ENCODE results near the gene HACD4. TPM values are rescaled to one million over a fixed set of nuclear protein-coding genes. Genes with fewer than 3 reads are reported as not detected.

Gene HACD4
- total and polyA plus RNA-seq, 2 donors (not counting 3 experiments of a cell fraction or from before 2014, with no cell fraction given): 1.3 to 1.4 TPM

DNA sequence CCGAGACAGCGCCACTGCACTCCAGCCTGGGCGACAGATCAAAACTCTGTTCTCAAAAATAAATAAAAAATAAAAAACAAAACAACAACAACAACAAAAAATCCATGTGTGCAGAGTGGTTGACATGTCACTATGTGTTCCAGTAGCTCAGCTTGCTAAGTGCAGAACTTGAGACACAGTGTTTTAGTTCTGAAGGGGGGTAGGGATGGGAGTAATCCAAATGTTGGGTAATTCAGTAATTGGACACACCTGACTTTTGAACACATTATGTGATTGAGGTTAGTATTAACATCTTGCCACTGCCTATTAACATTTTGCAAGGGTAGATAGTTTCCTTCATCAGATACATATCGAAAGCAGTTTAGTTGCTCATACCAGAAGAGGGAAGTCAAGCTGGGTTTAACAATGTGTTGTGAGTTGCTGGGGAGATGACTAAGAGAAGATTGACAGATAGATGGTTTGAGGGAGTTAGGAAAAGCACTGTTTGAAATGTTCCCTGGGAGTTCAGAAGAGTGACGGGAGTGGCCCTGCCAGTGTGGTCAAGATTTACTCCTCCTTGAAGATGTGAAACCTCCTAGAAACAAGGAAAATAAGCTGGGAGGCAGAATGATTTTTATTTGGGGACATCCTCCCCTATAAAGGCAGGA is 928 bp downstream of the HACD4 start:
- POLR2A ChIA-PET: interaction anchor here (0.8 kb wide), 1 partner anchor 26 kb away, joined by 3 read pairs; no protein-coding TSS in a partner anchor
- no peak overlapping the region for H3K4me3 ChIP-seq (replicated peaks in 1 of 3; ENCODE audit: insufficient read depth in 1 of 3, low read depth in 1 of 3, low read length in 3 of 3)

DNA sequence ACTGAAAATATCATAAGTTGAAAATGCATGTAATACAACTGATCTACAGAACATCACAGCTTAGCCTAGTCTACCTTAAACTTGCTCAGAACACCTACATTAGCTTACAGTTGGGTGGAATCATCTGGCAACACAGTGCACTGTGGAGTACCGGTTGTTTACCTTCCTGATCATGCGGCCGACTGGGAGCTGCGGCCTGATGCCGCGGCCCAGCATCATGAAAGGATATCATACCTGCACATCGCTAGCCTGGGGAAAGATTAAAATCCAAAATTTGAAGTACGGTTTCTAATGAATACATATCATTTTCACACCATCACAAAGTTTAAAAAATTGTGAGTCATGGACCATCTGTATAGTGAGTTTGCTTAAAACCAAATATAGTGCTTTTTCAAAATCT is 1.8 kb downstream of the HACD4 start:
- Histone ChIP-seq H3K9me1 (replicated peaks; ENCODE audit: control insufficient read depth, extremely low read depth, insufficient read depth, low read length) (no peaks in the 10 kb centered on the region), H2AFZ (ENCODE audit: low read depth, low read length) (no peak overlapping the region), H3K79me2 (ENCODE audit: control insufficient read depth, insufficient read depth, low read length) (no peaks in the 10 kb centered on the region), H3K4me1 (ENCODE audit: control insufficient read depth, extremely low read depth, insufficient read depth, low read length) (peaks cover 6% of the 10 kb centered on the region), H3K27ac (ENCODE audit: insufficient read depth, low read depth, low read length) (no peak overlapping the region), H3K9ac (replicated peaks; ENCODE audit: extremely low read depth, insufficient read depth, low read length) (no peak overlapping the region), H3K36me3 (ENCODE audit: control insufficient read depth in 2 of 2, extremely low read depth in 1 of 2, insufficient read depth in 2 of 2, low read length in 2 of 2) (no peaks in the 10 kb centered on the region), H3K27me3 (ENCODE audit: control insufficient read depth in 2 of 2, insufficient read depth in 2 of 2, low read length in 2 of 2) (no peaks in the 10 kb centered on the region), H3K4me3 (replicated peaks in 1 of 3; ENCODE audit: insufficient read depth in 1 of 3, low read depth in 1 of 3, low read length in 3 of 3) (no peak overlapping the region), H4K20me1 (replicated peaks; ENCODE audit: control insufficient read depth, extremely low read depth, insufficient read depth, low read length) (no peaks in the 10 kb centered on the region), H3K4me2 (ENCODE audit: insufficient read depth, low read length) (no peak overlapping the region), H3K9me3 (replicated peaks; ENCODE audit: control insufficient read depth, insufficient read depth, low read length) (no peaks in the 10 kb centered on the region)
- intact Hi-C loops (cut with micrococcal nuclease): loop anchor here (5.0 to 10.0 kb wide), 2 partner anchors 63 to 395 kb away; no protein-coding TSS in a partner anchor
- ChIA-PET POLR2A (no interaction called here), CTCF (no interaction called here)
- FAIRE-seq (no peak), DNase-seq (ENCODE audit: low read depth, low spot score) (no peak)
- TF ChIP-seq, protein P1, sequence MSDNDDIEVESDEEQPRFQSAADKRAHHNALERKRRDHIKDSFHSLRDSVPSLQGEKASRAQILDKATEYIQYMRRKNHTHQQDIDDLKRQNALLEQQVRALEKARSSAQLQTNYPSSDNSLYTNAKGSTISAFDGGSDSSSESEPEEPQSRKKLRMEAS (IDR thresholded peaks at IDR 0.05; ENCODE audit: insufficient read depth, insufficient read length): no peak
- TF ChIP-seq EZH2 (IDR thresholded peaks at IDR 0.05; ENCODE audit: borderline replicate concordance, low read depth, low read length, severe bottlenecking) (no peak), MYC (IDR thresholded peaks at IDR 0.05; ENCODE audit: low read depth, low read length) (no peak), POLR2A (IDR thresholded peaks at IDR 0.05; ENCODE audit: low read depth, low read length) (no peak), POLR2AphosphoS5 (IDR thresholded peaks at IDR 0.05; ENCODE audit: insufficient read depth, low read depth, low read length) (no peak), FOS (IDR thresholded peaks at IDR 0.05; ENCODE audit: borderline replicate concordance, insufficient read depth, low read length) (no peak), JUN (IDR thresholded peaks at IDR 0.05; ENCODE audit: borderline replicate concordance, insufficient read depth, insufficient read length, low read depth) (no peak), GATA2 (IDR thresholded peaks at IDR 0.05; ENCODE audit: insufficient read depth, insufficient read length, low read depth, low read length) (no peak)
- TF ChIP-seq, protein P2, sequence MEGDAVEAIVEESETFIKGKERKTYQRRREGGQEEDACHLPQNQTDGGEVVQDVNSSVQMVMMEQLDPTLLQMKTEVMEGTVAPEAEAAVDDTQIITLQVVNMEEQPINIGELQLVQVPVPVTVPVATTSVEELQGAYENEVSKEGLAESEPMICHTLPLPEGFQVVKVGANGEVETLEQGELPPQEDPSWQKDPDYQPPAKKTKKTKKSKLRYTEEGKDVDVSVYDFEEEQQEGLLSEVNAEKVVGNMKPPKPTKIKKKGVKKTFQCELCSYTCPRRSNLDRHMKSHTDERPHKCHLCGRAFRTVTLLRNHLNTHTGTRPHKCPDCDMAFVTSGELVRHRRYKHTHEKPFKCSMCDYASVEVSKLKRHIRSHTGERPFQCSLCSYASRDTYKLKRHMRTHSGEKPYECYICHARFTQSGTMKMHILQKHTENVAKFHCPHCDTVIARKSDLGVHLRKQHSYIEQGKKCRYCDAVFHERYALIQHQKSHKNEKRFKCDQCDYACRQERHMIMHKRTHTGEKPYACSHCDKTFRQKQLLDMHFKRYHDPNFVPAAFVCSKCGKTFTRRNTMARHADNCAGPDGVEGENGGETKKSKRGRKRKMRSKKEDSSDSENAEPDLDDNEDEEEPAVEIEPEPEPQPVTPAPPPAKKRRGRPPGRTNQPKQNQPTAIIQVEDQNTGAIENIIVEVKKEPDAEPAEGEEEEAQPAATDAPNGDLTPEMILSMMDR (IDR thresholded peaks at IDR 0.05; ENCODE audit: extremely low read depth in 1 of 2, insufficient read depth in 1 of 2, low read depth in 1 of 2, low read length in 2 of 2): no peak
- no TSS peak for BruUV-seq (replicated peaks)
- dilution Hi-C loops (cut with MboI; ENCODE audit: extremely low pct_ligation_motif_present, low sequenced_read_pairs): no loop called here

More for the DNA sequence above, 928 bp downstream of the HACD4 start:
- no peak overlapping the region for H3K9ac ChIP-seq (replicated peaks; ENCODE audit: extremely low read depth, insufficient read depth, low read length)
- TSS peak; percentile 14 for BruUV-seq (replicated peaks)
- intact Hi-C loops (cut with micrococcal nuclease): no loop called here
- peak overlapping the region; percentile 80 for H2AFZ ChIP-seq (ENCODE audit: low read depth, low read length)
- no peak overlapping the region for H3K27ac ChIP-seq (ENCODE audit: insufficient read depth, low read depth, low read length)
- H4K20me1 ChIP-seq (replicated peaks; ENCODE audit: control insufficient read depth, extremely low read depth, insufficient read depth, low read length): no peaks in the 10 kb centered on the region
- FAIRE-seq (peak; percentile 66), DNase-seq (ENCODE audit: low read depth, low spot score) (peak; percentile 35)
- no peaks in the 10 kb centered on the region for H3K79me2 ChIP-seq (ENCODE audit: control insufficient read depth, insufficient read depth, low read length)
- H3K9me3 ChIP-seq (replicated peaks; ENCODE audit: control insufficient read depth, insufficient read depth, low read length): no peaks in the 10 kb centered on the region
- no peaks in the 10 kb centered on the region for H3K27me3 ChIP-seq (ENCODE audit: control insufficient read depth in 2 of 2, insufficient read depth in 2 of 2, low read length in 2 of 2)
- no peaks in the 10 kb centered on the region for H3K9me1 ChIP-seq (replicated peaks; ENCODE audit: control insufficient read depth, extremely low read depth, insufficient read depth, low read length)
- H3K4me2 ChIP-seq (ENCODE audit: insufficient read depth, low read length): peak overlapping the region; percentile 43
- H3K4me1 ChIP-seq (ENCODE audit: control insufficient read depth, extremely low read depth, insufficient read depth, low read length): peaks cover 6% of the 10 kb centered on the region
- H3K36me3 ChIP-seq (ENCODE audit: control insufficient read depth in 2 of 2, extremely low read depth in 1 of 2, insufficient read depth in 2 of 2, low read length in 2 of 2): no peaks in the 10 kb centered on the region
- TF ChIP-seq POLR2A (IDR thresholded peaks at IDR 0.05; ENCODE audit: low read depth, low read length): no peak
- dilution Hi-C loops (cut with MboI; ENCODE audit: extremely low pct_ligation_motif_present, low sequenced_read_pairs): no loop called here
- CTCF ChIA-PET: interaction anchor here (0.7 to 1.8 kb wide), 4 partner anchors 11 to 81 kb away, joined by 3 to 8 read pairs (median 4); no protein-coding TSS in a partner anchor
